Activated naive CD8-positive, alpha-beta T cell treated with anti-CD3 and anti-CD28 coated beads, Interleukin-2, amount 10 ng/mL, durations not matched to agents 7 days and 5 days (primary cell): ENCODE results near the gene GCSAML. TPM values are rescaled to one million over a fixed set of nuclear protein-coding genes. Genes with fewer than 3 reads are reported as not detected.

Experiments
- ATAC-seq: fragments of 150-1000 bp; cut with Tn5 transposase; one replicate; pipeline ENCODE4 v1.10.0; 2021; ENCODE audit warnings: low read depth, moderate library complexity
- POLR2A ChIA-PET: fragments of 350-600 bp; sonication (Branson Sonifier 250); formaldehyde crosslinking; loops from one replicate; lab custom pipeline; 2021; ENCODE audit warnings: antibody characterized with exemption; lab: Charles Lee
- DNase-seq: peaks from one replicate; pipeline ENCODE4 v3.0.0; 2021
- H3K27ac Mint-ChIP-seq: one replicate; pipeline ENCODE4 v1.8.0; 2022; ENCODE audit warnings: mild to moderate bottlenecking, mixed read lengths
- H3K27me3 Mint-ChIP-seq: one replicate; pipeline ENCODE4 v1.8.0; 2022; ENCODE audit warnings: mild to moderate bottlenecking, moderate library complexity, mixed read lengths
- H3K36me3 Mint-ChIP-seq: one replicate; pipeline ENCODE4 v1.8.0; 2021; ENCODE audit warnings: mild to moderate bottlenecking, mixed read lengths
- H3K4me1 Mint-ChIP-seq: one replicate; pipeline ENCODE4 v1.8.0; 2021; ENCODE audit warnings: mixed read lengths
- H3K4me3 Mint-ChIP-seq: one replicate; pipeline ENCODE4 v1.8.0; 2022; ENCODE audit warnings: mild to moderate bottlenecking, moderate library complexity, mixed read lengths
- H3K9me3 Mint-ChIP-seq: one replicate; pipeline ENCODE4 v1.8.0; 2021; ENCODE audit warnings: mixed read lengths
- total RNA-seq, 2 experiments: library from RNA; stranded (reverse); gene quantifications; one replicate each; pipeline ENCODE4 v1.2.3, GENCODE V29; 2021

The GCSAML gene
- total RNA-seq, 2 experiments from 2014 or later = not detected

- no peak for DNase-seq
- ATAC-seq = no peak
- Mint-ChIP-seq H3K9me3 (no peaks in the 10 kb centered on the region), H3K27me3 (peaks cover 15% of the 10 kb centered on the region), H3K27ac (no peak overlapping the region), H3K36me3 (no peaks in the 10 kb centered on the region), H3K4me3 (no peak overlapping the region), H3K4me1 (peaks cover 3% of the 10 kb centered on the region)
- POLR2A ChIA-PET = no interaction called here
These were observed 9.7 kb upstream of the GCSAML start for GRCh38 chr1:247539215-247539614.

GRCh38 chr1:247540581-247540980 is 8.4 kb upstream of the GCSAML start:
- no peaks in the 10 kb centered on the region for H3K9me3 Mint-ChIP-seq
- peaks cover 3% of the 10 kb centered on the region for H3K4me1 Mint-ChIP-seq
- H3K36me3 Mint-ChIP-seq = no peaks in the 10 kb centered on the region
- H3K4me3 Mint-ChIP-seq = peak overlapping the region; percentile 63
- H3K27me3 Mint-ChIP-seq = peaks cover 19% of the 10 kb centered on the region
- POLR2A ChIA-PET = no interaction called here
- ATAC-seq = no peak
- H3K27ac Mint-ChIP-seq = no peak overlapping the region
- DNase-seq = no peak

GRCh38 chr1:247542811-247543210 is 6.1 kb upstream of the GCSAML start:
- Mint-ChIP-seq H3K4me3 (no peak overlapping the region), H3K9me3 (no peaks in the 10 kb centered on the region), H3K27ac (no peak overlapping the region), H3K36me3 (no peaks in the 10 kb centered on the region), H3K27me3 (peaks cover 17% of the 10 kb centered on the region), H3K4me1 (peaks cover 3% of the 10 kb centered on the region)
- DNase-seq (no peak), ATAC-seq (no peak)
- POLR2A ChIA-PET = no interaction called here

- H3K9me3 Mint-ChIP-seq = no peaks in the 10 kb centered on the region
- no peak overlapping the region for H3K27ac Mint-ChIP-seq
- H3K4me3 Mint-ChIP-seq = peak overlapping the region; percentile 64
- DNase-seq = no peak
- no peaks in the 10 kb centered on the region for H3K36me3 Mint-ChIP-seq
- H3K27me3 Mint-ChIP-seq = peaks cover 20% of the 10 kb centered on the region
- peaks cover 13% of the 10 kb centered on the region for H3K4me1 Mint-ChIP-seq
- ATAC-seq = peak; percentile 58
- POLR2A ChIA-PET = no interaction called here
These were observed 842 bp upstream of the GCSAML start for GRCh38 chr1:247548092-247548491.

GRCh38 chr1:247551721-247552120 is 2.8 kb downstream of the GCSAML start:
- POLR2A ChIA-PET = no interaction called here
- peaks cover 11% of the 10 kb centered on the region for H3K27me3 Mint-ChIP-seq
- H3K4me1 Mint-ChIP-seq = peaks cover 13% of the 10 kb centered on the region
- H3K4me3 Mint-ChIP-seq = no peak overlapping the region
- ATAC-seq = no peak
- no peaks in the 10 kb centered on the region for H3K9me3 Mint-ChIP-seq
- DNase-seq = no peak
- H3K27ac Mint-ChIP-seq = no peak overlapping the region
- no peaks in the 10 kb centered on the region for H3K36me3 Mint-ChIP-seq

- Mint-ChIP-seq H3K4me1 (peaks cover 13% of the 10 kb centered on the region), H3K9me3 (no peaks in the 10 kb centered on the region), H3K27me3 (peaks cover 11% of the 10 kb centered on the region), H3K4me3 (no peak overlapping the region), H3K27ac (no peak overlapping the region), H3K36me3 (no peaks in the 10 kb centered on the region)
- POLR2A ChIA-PET = no interaction called here
- DNase-seq = no peak
- no peak for ATAC-seq
These were observed 3.3 kb downstream of the GCSAML start for GRCh38 chr1:247552231-247552630.

- DNase-seq (no peak), ATAC-seq (no peak)
- Mint-ChIP-seq H3K9me3 (no peaks in the 10 kb centered on the region), H3K36me3 (no peaks in the 10 kb centered on the region), H3K4me1 (no peaks in the 10 kb centered on the region), H3K4me3 (no peak overlapping the region), H3K27ac (no peak overlapping the region), H3K27me3 (peaks cover 4% of the 10 kb centered on the region)
- POLR2A ChIA-PET = no interaction called here
These were observed 9.2 kb downstream of the GCSAML start for GRCh38 chr1:247557926-247558674.

- H3K4me1 Mint-ChIP-seq = no peaks in the 10 kb centered on the region
- H3K9me3 Mint-ChIP-seq = no peaks in the 10 kb centered on the region
These were observed 12.8 kb downstream of the GCSAML start for GRCh38 chr1:247561711-247562110.

GRCh38 chr1:247562198-247562597 is 13.3 kb downstream of the GCSAML start:
- DNase-seq = no peak
- Mint-ChIP-seq H3K4me1 (no peaks in the 10 kb centered on the region), H3K27ac (no peak overlapping the region), H3K36me3 (no peaks in the 10 kb centered on the region), H3K27me3 (peaks cover 4% of the 10 kb centered on the region), H3K4me3 (no peak overlapping the region), H3K9me3 (no peaks in the 10 kb centered on the region)
- no peak for ATAC-seq
- POLR2A ChIA-PET = no interaction called here

More at GRCh38 chr1:247561711-247562110, 12.8 kb downstream of the GCSAML start:
- DNase-seq (no peak), ATAC-seq (no peak)
- Mint-ChIP-seq H3K27ac (no peak overlapping the region), H3K27me3 (peaks cover 4% of the 10 kb centered on the region), H3K36me3 (no peaks in the 10 kb centered on the region), H3K4me3 (no peak overlapping the region)
- POLR2A ChIA-PET = no interaction called here

GRCh38 chr1:247574236-247574635 is 25.3 kb downstream of the GCSAML start:
- peaks cover 6% of the 10 kb centered on the region for H3K9me3 Mint-ChIP-seq
- no peaks in the 10 kb centered on the region for H3K27me3 Mint-ChIP-seq
- POLR2A ChIA-PET = no interaction called here

GRCh38 chr1:247574664-247575063 is 25.7 kb downstream of the GCSAML start:
- Mint-ChIP-seq H3K27ac (no peak overlapping the region), H3K4me1 (no peaks in the 10 kb centered on the region), H3K36me3 (no peaks in the 10 kb centered on the region), H3K27me3 (no peaks in the 10 kb centered on the region), H3K9me3 (peaks cover 6% of the 10 kb centered on the region), H3K4me3 (no peak overlapping the region)
- DNase-seq (no peak), ATAC-seq (no peak)
- POLR2A ChIA-PET = no interaction called here

More at GRCh38 chr1:247574236-247574635, 25.3 kb downstream of the GCSAML start:
- no peak overlapping the region for H3K27ac Mint-ChIP-seq
- DNase-seq = no peak
- no peaks in the 10 kb centered on the region for H3K4me1 Mint-ChIP-seq
- no peaks in the 10 kb centered on the region for H3K36me3 Mint-ChIP-seq
- ATAC-seq = no peak
- H3K4me3 Mint-ChIP-seq = no peak overlapping the region

GRCh38 chr1:247576514-247576913 is 27.6 kb downstream of the GCSAML start:
- H3K4me3 Mint-ChIP-seq = no peak overlapping the region
- no peak for DNase-seq
- no peak for ATAC-seq
- no peaks in the 10 kb centered on the region for H3K4me1 Mint-ChIP-seq
- no peaks in the 10 kb centered on the region for H3K36me3 Mint-ChIP-seq
- H3K9me3 Mint-ChIP-seq = no peaks in the 10 kb centered on the region
- POLR2A ChIA-PET = no interaction called here
- no peak overlapping the region for H3K27ac Mint-ChIP-seq
- H3K27me3 Mint-ChIP-seq = no peaks in the 10 kb centered on the region

- POLR2A ChIA-PET = no interaction called here
- H3K9me3 Mint-ChIP-seq = no peaks in the 10 kb centered on the region
- H3K4me3 Mint-ChIP-seq = no peak overlapping the region
- ATAC-seq (no peak), DNase-seq (no peak)
- H3K36me3 Mint-ChIP-seq = no peaks in the 10 kb centered on the region
- no peaks in the 10 kb centered on the region for H3K4me1 Mint-ChIP-seq
- peaks cover 2% of the 10 kb centered on the region for H3K27me3 Mint-ChIP-seq
- H3K27ac Mint-ChIP-seq = no peak overlapping the region
These were observed 30.1 kb downstream of the GCSAML start for GRCh38 chr1:247578946-247579460.

- Mint-ChIP-seq H3K9me3 (peaks cover 2% of the 10 kb centered on the region), H3K36me3 (no peaks in the 10 kb centered on the region), H3K27me3 (peaks cover 9% of the 10 kb centered on the region), H3K4me3 (no peak within 1 kb of the TSS), H3K4me1 (no peaks in the 10 kb centered on the region), H3K27ac (no peak within 1 kb of the TSS)
- POLR2A ChIA-PET = no interaction called here
- DNase-seq (no peak), ATAC-seq (no peak)
These were observed 39.1 kb downstream of the GCSAML start, which contains the start of gene OR2G2 for GRCh38 chr1:247588060-247588459. Gene OR2G2 (plus strand): TSS chr1:247588360. CDS start chr1:247588360, 0 bp downstream.
